DOHH2 (cell line): Measurements from ENCODE around the gene RTL5.

Source experiments
- CTCF ChIP-seq: fragments of 200-600 bp; sonication (generic); IDR thresholded peaks from one replicate; pipeline ENCODE4 v1.5.1; 2014; ENCODE audit warnings: antibody characterized with exemption, mild to moderate bottlenecking, low read depth, low read length; ENCODE audit not compliant: poor library complexity, severe bottlenecking
- EZH2phosphoT487 ChIP-seq: fragments of 200-600 bp; sonication (generic); IDR thresholded peaks from 2 replicates; pipeline ENCODE4 v1.6.1; 2017; ENCODE audit warnings: borderline replicate concordance, mild to moderate bottlenecking, antibody characterized with exemption, low read length, moderate library complexity, mixed read lengths

- TF ChIP-seq CTCF (no peak), EZH2phosphoT487 (no peak)
These were observed 43.0 kb downstream of the RTL5 start for GRCh38 chrX:72088761-72089160.
